Measurements from ENCODE around the gene HMGCL.

DNA sequence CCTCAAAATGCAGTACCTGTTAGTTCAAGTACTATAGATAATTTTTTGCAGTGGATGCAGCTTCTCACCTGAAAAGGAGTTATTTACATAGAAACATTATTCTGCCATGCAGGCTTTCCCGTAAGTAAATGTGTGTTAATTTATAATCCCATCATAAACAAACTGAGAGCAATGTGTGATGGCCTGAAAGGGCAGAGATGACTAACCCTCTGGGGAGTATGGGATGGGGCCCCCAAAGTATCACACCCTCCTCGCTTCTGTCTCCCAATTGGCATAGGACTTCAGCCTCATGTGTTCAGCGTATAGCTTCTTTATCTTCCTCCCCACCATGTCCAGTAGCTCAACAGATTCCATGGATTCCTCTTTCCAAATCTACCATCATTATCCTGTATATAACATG is 7.6 kb downstream of the HMGCL start:
- no peak for TF ChIP-seq THAP7 (CRISPR knock-in tag; IDR thresholded peaks at IDR 0.05)
- no peak for TF ChIP-seq SP1 (IDR thresholded peaks at IDR 0.05)
- TF ChIP-seq SP1 (CRISPR knock-in tag; IDR thresholded peaks at IDR 0.05): no peak
- TF ChIP-seq TOE1 (CRISPR knock-in tag; IDR thresholded peaks at IDR 0.05): no peak
- no peak for TF ChIP-seq EHMT2 (IDR thresholded peaks at IDR 0.05; ENCODE audit: borderline replicate concordance, low read depth, low read length)
- TF ChIP-seq ZNF605 (CRISPR knock-in tag; IDR thresholded peaks at IDR 0.05): no peak
- TF ChIP-seq ZSCAN30 (CRISPR knock-in tag; IDR thresholded peaks at IDR 0.05): no peak
